NOMO-1 treated with dmso at 0.1 percent for 144 hours (cell line): ENCODE results near the gene P3H3.
A peak's percentile ranks its signal among the peaks of the same experiment; 100 is the strongest.
"Not testable (repeated sequence)": the region's sequence is repeated elsewhere in the genome, so short reads cannot be mapped to it uniquely, and the experiment has no call there.

Source experiments
- DNase-seq: peaks from one replicate; lab custom pipeline; 2025; ENCODE audit not compliant: unreplicated experiment; lab: John Stamatoyannopoulos, UW

P3H3 gene

GRCh38 chr12:6887460-6887859, 59.3 kb downstream of the P3H3 start:
- peak; percentile 55 for DNase-seq

- no peak for DNase-seq
Measured at GRCh38 chr12:6888360-6888759, 60.2 kb downstream of the P3H3 start.

- DNase-seq, result not testable (repeated sequence)
Measured at GRCh38 chr12:6888794-6889193, 60.6 kb downstream of the P3H3 start.
